ENCODE data around the gene LSM5.
A peak's percentile ranks its signal among the peaks of the same experiment; 100 is the strongest.

The LSM5 gene

DNA sequence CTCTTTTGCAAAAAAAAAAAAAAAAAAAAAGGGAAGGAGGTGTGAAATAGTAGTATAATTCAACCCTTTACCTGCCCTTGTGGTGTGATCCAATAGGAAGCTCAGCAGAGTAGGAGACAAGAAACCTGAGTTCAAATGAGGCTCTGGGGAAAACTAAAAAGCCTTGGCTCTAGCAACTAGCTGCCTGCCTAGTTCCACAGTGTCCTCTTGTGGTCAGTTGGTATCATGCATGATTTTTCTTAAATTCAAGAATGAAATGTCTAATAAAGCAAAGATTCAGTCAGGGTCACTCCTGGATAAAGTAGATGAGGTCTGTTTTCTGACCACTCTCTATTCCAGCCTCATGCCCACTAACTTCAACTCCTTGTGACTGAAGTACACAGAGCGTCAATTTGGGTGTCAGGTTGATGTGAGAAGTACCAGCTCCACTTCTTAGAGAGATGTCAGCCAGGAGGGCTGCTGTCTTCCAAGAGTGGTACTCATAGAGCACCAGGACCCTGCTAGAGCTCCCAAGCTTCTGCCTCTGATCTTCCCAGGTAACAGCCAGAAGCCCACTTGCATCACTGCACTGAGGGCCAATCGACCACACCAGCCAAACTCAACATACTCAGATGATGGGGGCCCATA, 10.5 kb downstream of the LSM5 start:
- Histone ChIP-seq H3K36me3 (ENCODE audit: insufficient read depth, low read length) (no peaks in the 10 kb centered on the region), H3K27me3 (ENCODE audit: insufficient read depth, low read length, poor library complexity) (no peaks in the 10 kb centered on the region), H3K9ac (ENCODE audit: low read depth, low read length) (no peak overlapping the region), H3K4me1 (ENCODE audit: insufficient read depth, low read length) (0 out of 2 replicates have a peak, but pooled peaks cover 5% of the 10 kb centered on the region), H2AFZ (ENCODE audit: low read depth, low read length) (no peak overlapping the region), H3K9me3 (ENCODE audit: insufficient read depth, low read length, severe bottlenecking) (no peaks in the 10 kb centered on the region), H3K4me2 (ENCODE audit: insufficient read depth, low read length) (no peak overlapping the region), H4K20me1 (ENCODE audit: insufficient read depth, low read length) (no peaks in the 10 kb centered on the region), H3K27ac (ENCODE audit: low read length) (no peak overlapping the region), H3K79me2 (ENCODE audit: insufficient read depth, low read length) (no peaks in the 10 kb centered on the region), H3K4me3 (ENCODE audit: low read depth in 1 of 2, low read length in 2 of 2) (no peak overlapping the region)
- TF ChIP-seq CTCF (IDR thresholded peaks at IDR 0.05; ENCODE audit: borderline replicate concordance, extremely low read depth, low read length, poor library complexity, severe bottlenecking): peak; percentile 79
- no peak for TF ChIP-seq EZH2 (IDR thresholded peaks at IDR 0.05; ENCODE audit: borderline replicate concordance, low read depth, low read length, severe bottlenecking)
- peak; percentile 24 for DNase-seq
- peak; percentile 34; the same call in 1 of the 3 replicates for ATAC-seq (ENCODE audit: insufficient read depth, low read depth)

GRCh38 chr7:32477649-32477980, 12.6 kb downstream of the LSM5 start:
- no peak overlapping the region for H3K4me3 ChIP-seq (ENCODE audit: low read depth in 1 of 2, low read length in 2 of 2)

GRCh38 chr7:32476816-32477648, 13.1 kb downstream of the LSM5 start:
- Histone ChIP-seq H3K4me1 (ENCODE audit: insufficient read depth, low read length) (0 out of 2 replicates have a peak, but pooled peaks cover 5% of the 10 kb centered on the region), H2AFZ (ENCODE audit: low read depth, low read length) (no peak overlapping the region), H3K36me3 (ENCODE audit: insufficient read depth, low read length) (no peaks in the 10 kb centered on the region), H4K20me1 (ENCODE audit: insufficient read depth, low read length) (no peaks in the 10 kb centered on the region), H3K27me3 (ENCODE audit: insufficient read depth, low read length, poor library complexity) (no peaks in the 10 kb centered on the region), H3K4me3 (ENCODE audit: low read depth in 1 of 2, low read length in 2 of 2) (no peak overlapping the region), H3K27ac (ENCODE audit: low read length) (no peak overlapping the region), H3K4me2 (ENCODE audit: insufficient read depth, low read length) (no peak overlapping the region), H3K9ac (ENCODE audit: low read depth, low read length) (no peak overlapping the region), H3K9me3 (ENCODE audit: insufficient read depth, low read length, severe bottlenecking) (no peaks in the 10 kb centered on the region), H3K79me2 (ENCODE audit: insufficient read depth, low read length) (no peaks in the 10 kb centered on the region)
- TF ChIP-seq EZH2 (IDR thresholded peaks at IDR 0.05; ENCODE audit: borderline replicate concordance, low read depth, low read length, severe bottlenecking) (no peak), CTCF (IDR thresholded peaks at IDR 0.05; ENCODE audit: borderline replicate concordance, extremely low read depth, low read length, poor library complexity, severe bottlenecking) (no peak)
- ATAC-seq (ENCODE audit: insufficient read depth, low read depth): no peak
- DNase-seq: no peak

More at GRCh38 chr7:32477649-32477980, 12.6 kb downstream of the LSM5 start:
- DNase-seq (no peak), ATAC-seq (ENCODE audit: insufficient read depth, low read depth) (no peak)
- Histone ChIP-seq H3K79me2 (ENCODE audit: insufficient read depth, low read length) (no peaks in the 10 kb centered on the region), H3K9ac (ENCODE audit: low read depth, low read length) (no peak overlapping the region), H3K4me2 (ENCODE audit: insufficient read depth, low read length) (no peak overlapping the region), H3K27ac (ENCODE audit: low read length) (no peak overlapping the region), H2AFZ (ENCODE audit: low read depth, low read length) (no peak overlapping the region), H3K27me3 (ENCODE audit: insufficient read depth, low read length, poor library complexity) (no peaks in the 10 kb centered on the region), H3K36me3 (ENCODE audit: insufficient read depth, low read length) (no peaks in the 10 kb centered on the region), H3K9me3 (ENCODE audit: insufficient read depth, low read length, severe bottlenecking) (no peaks in the 10 kb centered on the region), H3K4me1 (ENCODE audit: insufficient read depth, low read length) (0 out of 2 replicates have a peak, but pooled peaks cover 5% of the 10 kb centered on the region), H4K20me1 (ENCODE audit: insufficient read depth, low read length) (no peaks in the 10 kb centered on the region)
- no peak for TF ChIP-seq EZH2 (IDR thresholded peaks at IDR 0.05; ENCODE audit: borderline replicate concordance, low read depth, low read length, severe bottlenecking)
- no peak for TF ChIP-seq CTCF (IDR thresholded peaks at IDR 0.05; ENCODE audit: borderline replicate concordance, extremely low read depth, low read length, poor library complexity, severe bottlenecking)
